HG03095 (cell line): ENCODE results near the gene EFHC2.

ENCODE experiments used
- ATAC-seq: cut with Tn5 transposase; IDR thresholded peaks from one replicate; pipeline ENCODE4 v1.9.1; 2021; ENCODE audit warnings: moderate library complexity; ENCODE audit not compliant: unreplicated experiment

EFHC2 gene, protein sequence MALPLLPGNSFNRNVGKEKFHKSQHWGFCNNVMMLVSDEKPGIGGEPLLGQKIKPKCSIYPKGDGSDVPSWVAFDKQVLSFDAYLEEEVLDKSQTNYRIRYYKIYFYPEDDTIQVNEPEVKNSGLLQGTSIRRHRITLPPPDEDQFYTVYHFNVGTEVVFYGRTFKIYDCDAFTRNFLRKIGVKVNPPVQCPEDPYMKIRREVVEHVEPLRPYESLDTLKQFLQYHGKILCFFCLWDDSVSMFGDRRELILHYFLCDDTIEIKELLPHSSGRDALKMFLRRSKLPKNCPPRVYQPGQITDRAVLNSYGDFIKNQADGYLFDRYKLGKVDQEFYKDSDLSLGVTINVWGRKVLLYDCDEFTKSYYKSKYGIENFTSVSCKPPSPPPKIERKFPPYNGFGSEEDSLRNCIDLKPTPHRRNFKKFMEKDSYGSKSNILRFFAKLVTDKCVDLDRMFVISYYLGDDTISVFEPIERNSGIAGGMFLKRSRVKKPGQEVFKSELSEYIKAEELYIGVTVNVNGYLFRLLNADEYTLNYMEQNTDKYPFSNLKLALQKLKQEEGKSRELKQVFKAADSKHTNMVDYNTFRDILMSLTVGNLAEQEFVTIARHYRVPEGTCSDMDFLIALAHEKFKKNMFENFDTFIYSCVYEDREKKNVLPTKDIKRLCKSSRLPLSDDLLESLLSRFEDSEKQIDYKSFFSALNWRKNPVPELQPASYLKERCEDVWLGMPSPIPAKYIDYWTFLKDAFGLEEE

DNA sequence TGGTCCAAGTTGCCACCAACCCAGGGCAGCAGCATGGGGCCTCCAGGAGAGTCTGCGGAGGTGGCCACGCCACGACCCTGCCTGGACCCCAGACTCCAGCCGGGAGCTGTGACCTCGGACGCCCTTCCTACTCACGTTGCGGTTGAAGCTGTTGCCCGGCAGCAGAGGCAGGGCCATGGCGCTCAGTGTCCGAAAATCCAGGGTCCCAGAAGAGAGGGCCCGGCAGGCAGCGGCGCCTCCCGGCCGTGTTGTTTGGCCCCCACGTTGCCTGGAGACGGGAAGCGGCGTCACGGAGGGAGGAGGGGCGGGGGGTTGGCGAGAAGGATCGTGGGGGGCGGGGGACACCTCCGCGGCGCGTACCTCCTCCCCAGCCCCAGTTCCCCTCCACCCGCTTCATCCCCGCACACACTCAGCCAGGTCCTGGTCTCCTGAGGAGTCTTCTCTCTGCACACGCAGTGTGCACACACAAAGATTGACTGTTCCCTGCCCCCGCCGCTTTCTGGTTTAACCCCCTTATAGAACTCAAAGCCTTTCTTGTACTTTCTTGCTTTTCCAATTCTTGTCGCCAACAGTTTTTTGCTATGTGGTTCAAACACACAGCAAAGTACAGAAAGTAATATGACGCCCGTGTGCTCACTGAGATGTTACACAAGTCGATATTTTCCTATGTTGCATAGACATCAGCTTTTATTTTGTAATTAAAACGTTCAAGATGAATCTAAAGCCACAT, at the start of gene EFHC2:
Gene EFHC2 (minus strand): TSS at position 261 of the 730 bp plus-strand sequence. CDS start 84 bp downstream, at position 177.
- no peak for ATAC-seq

DNA sequence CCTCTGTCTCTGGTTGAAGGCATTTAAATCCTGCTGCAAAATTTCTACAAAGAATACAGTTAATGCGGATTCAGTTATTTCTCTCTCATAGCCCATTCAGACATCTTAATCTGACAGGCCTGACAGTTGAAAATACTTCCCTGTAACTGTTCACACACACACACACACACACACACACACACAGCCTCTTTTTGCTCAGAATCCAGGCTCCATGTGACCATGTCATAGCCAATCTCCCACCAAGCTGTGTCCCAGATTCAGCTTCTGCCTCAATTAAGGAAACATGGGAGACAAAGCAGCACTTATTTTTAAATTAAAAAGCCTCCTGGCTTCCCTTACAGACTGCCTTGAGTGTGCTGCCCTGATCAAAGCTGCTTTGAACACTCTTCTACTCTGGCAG, 49.3 kb upstream of the EFHC2 start:
- no peak for ATAC-seq

DNA sequence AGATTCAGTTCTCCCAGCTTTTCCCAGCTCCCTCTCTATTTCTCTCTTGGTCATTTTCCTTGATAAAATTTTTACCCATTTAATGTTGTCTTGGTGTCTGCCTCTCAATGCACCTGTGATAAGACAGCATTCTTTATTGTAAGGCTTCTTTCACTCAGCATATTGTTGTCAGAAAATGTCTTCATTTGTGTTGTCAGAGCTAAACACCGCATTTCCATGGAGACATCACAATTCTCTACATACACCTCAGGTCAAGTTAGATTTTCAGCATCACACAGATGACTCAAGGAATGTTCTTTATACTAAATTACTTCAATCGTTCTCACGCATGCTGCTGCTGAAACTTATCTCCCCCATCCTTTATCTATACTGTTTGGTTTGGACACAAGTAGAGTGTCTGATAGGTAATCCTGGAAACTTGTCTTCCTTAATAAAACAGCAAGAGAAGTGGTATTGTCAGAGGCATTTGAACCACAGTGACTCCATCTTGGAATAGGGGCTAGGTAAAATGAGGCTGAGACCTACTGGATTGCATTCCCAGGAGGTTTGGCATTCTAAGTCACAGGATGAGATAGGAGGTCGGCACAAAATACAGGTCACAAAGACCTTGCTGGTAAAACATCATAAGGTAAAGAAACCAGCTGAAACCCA, 41.3 kb upstream of the EFHC2 start:
- ATAC-seq: no peak

DNA sequence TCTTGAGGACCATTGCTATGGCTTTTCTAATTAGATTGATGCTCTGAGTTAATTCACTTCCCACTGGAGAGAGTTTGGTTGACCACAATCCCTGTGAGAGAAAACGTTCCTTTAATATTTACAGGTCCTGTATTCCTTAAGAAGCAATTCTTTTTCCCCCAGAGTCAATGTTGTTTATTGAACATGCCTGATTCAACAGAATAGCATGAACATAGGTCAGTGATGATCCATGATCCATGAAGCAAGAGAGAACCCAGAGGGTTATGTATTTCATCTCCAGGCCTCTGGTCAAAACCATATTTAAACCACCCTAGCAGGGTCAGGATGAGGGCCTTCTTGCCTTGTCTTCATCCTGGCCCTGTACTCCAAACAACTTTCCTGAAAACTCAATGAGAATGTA, 39.4 kb upstream of the EFHC2 start:
- ATAC-seq: no peak

DNA sequence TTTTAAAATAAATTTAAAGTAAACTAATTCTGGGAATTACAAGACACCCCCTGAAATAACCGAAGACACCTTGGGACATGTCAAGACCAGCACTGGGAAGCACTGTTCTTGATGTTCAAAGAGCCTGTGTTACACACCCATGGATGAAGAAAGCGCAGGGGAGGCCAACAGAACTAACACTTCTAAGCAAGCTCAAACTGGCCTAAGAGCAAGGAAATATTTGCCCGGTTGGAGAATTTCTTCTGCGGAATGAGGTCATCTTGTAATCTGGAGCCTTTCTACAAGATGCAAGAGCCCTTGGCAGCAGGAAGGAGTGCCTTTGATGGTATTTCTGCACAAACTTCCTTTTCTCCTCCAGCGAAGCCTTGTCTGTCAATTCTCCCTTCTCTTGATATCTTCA, 9.3 kb upstream of the EFHC2 start:
- no peak for ATAC-seq

DNA sequence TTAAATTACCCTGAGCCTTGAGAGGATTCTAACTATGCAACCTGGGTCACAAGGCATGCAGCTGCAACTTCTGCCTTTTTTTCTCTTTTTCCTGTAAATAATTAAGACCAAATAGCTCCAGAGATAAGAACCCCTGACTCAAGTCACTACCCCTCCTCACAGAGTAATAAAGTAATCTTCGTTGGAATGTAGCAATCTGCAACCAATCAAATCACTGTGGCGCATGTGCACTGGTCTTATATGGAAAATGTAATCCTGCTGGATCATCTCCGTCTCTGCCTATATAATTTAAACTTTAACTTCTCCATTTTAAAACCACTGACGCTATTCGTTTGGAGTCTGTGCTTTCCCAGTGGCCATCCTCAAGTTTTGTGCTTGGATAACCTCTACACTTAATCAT, 6.1 kb upstream of the EFHC2 start:
- ATAC-seq: no peak

DNA sequence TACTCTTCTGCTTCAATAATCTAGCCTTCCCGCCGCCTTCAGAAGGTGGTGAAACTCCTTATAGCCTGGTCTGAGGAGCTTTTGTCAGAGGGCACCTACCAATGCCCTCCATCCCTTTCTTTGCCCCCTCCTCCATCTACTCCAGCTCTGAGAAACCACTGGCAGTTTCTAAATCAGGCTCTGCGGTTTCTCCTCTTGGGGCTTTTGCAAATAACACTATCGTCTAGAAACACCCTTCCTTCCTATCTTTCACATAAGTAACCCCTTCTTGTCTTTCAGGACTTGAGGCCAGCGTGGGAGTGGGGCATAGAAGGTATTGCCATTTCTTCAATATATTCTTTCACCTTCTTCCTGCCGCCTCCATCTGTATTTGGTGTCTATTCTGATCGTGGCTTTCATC, 1.2 kb upstream of the EFHC2 start:
- no peak for ATAC-seq

DNA sequence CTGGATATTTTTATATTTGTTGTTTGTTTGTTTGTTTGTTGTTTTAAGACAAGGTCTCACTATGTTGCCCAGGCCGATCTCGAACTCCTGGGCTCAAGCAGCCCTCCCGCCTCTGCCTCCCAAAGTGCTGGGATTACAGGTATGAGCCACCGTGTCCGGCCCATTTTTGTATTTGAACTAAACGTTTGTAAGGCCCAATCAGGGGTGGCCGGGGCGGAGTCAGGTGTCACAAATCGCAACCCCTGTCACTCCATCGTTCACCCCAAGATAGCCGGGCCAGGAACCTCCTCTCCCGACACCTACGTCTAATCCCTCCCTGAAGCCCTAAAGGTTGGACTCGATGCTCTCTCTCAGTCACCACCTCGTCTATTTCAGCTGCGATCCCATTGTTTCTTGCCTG, 722 bp upstream of the EFHC2 start:
- ATAC-seq: no peak

DNA sequence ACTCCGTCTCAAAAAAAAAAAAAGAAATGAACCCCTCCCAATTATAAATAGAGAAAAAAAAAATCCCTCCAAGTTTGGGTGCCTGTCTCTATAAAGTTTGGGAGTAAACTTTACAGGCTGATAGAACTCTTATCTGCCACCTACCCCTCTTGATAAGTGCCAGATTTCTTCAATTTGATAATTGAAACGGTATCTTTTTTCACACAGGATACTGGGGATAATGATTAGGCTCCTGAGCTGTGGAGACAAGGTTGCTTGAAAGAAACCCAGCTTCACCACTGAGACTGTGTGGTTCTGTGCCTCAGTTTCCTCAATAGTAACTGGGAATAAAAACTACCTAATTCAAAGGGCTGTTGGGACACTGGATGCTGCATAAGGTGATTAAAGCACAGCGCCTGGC, 606 bp downstream of the EFHC2 start:
- ATAC-seq: no peak

DNA sequence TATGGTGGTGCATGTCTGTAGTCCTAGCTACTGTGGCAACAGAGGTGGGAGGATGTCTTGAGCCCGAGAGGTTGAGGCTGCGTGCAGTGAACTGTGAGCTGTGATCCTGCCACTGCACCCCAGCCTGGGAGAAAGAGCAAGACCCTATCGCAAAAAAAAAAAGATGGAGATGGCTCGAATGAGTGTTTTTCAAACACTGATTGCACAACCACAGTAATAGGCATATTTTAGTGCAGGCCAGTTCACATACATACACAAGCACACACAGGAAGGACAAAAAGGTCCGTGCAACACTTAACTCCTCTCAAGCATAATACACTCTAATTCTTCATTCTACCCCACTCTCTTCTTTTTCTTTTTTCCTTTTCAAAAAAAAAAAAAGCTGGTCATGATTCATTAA, 5.1 kb downstream of the EFHC2 start:
- ATAC-seq: no peak

DNA sequence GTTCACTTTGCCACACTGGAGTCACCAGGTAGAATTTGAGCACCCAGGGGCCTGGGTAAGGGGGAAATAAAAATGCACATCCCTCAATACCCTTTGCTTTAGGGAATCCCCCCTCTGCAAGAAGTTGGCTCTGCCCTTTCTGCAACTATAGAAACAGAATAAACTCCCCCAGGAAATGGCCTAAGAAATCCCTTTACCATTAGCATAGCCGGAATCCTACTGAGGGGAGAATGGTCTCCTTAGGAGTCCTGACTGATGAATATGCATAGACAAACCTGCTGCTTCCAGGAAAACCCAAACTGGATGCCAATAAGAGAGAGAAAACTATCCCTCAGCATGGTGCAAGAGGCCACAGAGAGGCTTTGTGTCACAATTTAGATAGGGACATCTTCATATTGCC, 11.0 kb downstream of the EFHC2 start:
- no peak for ATAC-seq

DNA sequence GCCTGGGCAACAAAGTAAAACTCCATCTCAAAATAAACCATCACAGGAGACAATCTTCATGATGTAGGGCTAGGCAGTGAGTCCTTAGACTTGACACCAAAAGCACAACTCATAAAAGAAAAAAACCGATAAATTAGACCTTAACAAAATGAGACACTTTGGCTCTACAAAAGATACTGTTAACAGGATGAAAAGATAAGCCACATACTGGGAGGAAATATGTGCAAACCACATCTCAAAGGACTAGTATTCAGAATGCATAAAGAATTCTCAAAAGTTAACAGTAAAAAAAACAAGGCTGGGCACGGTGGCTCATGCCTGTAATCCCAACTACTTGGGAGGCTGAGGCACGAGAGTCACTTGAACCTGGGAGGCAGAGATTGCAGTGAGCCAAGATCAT, 13.2 kb downstream of the EFHC2 start:
- ATAC-seq: no peak

DNA sequence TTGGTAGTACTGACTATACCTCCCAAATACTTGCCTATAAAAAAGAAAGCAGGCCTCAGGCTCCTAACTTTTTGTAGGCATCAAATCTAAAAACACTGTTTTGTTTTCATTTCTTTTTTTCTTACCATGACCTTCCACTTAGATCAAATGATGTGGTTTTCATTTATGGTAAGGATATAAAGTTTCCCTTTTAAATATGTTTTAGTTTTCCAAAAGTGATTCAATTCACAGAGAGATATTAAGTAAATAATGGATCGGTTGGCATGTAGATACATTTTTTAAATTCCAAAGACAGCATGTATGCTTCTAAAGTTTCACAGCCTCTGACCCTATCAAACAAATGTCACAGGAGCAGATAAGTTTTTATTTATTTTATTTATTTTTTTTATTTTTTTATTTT, 23.9 kb downstream of the EFHC2 start:
- no peak for ATAC-seq

DNA sequence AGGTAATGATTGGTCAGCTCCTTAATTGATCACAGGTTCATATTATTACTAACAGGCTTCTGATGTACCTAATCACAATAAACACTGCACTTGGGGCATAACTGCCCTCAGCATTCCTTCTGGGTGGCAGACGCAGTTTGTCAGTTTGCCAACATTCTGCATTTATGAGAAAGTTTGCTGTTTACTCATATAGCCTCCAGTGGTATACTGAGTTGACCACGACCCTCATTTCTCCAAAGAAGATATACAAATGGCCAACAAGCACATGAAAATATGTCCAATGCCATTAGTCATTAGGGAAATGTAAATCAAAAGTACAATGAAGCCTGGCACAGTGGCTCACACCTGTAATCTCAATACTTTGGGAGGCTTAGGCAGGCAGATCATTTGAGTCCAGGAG, 26.3 kb downstream of the EFHC2 start:
- no peak for ATAC-seq

DNA sequence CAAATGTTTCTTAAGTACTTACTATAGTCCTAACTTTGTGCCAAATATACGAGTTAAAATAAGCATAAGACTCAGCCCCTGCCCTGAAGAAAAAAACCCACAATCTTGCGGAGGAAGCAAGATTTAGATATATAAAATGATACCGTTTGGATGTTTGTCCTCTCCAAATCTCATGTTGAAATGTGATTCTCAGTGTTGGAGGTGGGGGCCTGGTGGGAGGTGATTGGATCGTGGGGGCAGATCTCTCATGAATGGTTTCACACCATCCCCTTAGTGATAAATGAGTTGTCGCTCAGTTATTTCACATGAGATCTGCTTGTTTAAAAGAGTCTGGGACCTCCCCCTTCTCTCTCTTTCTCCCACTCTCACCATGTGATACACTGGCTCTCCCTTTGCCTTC, 28.7 kb downstream of the EFHC2 start:
- no peak for ATAC-seq

DNA sequence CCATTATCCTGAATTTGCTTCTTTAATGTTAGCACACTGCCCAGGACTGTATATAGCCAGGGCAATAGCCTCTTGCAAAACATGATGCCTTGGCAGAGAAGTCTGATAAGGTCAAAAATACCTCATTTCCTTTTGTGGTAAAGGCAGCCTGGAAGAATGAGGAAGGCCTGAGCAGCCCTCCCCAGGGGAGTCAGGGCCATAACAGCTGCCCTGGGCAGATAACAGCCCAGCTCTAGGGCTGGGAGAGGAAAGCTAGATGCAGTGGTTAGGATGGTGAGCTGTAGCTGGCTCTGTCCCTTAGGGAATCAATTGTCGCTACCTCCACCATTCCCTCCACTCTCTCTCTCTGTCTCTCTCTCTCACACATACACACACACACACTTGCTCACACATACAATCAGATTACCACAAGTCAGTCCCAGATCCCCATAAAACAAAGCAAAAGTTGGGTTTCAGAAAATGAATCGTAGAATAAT, 29.2 kb downstream of the EFHC2 start:
- no peak for ATAC-seq

DNA sequence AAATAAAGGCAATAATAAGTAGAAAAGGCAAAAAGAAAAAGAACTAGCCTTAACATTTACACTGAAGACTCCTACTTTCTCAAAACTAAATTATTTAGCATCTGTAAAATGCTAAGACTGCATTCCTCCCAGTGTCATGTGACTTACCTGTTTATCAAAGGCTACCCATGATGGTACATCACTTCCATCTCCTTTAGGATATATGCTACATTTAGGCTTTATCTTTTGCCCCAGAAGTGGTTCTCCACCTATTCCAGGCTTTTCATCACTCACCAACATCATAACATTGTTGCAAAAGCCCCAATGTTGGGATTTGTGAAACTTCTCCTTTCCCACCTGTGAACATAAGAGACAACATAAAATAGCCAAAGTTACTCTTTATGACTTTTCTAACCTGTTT, 31.1 kb downstream of the EFHC2 start:
- no peak for ATAC-seq

DNA sequence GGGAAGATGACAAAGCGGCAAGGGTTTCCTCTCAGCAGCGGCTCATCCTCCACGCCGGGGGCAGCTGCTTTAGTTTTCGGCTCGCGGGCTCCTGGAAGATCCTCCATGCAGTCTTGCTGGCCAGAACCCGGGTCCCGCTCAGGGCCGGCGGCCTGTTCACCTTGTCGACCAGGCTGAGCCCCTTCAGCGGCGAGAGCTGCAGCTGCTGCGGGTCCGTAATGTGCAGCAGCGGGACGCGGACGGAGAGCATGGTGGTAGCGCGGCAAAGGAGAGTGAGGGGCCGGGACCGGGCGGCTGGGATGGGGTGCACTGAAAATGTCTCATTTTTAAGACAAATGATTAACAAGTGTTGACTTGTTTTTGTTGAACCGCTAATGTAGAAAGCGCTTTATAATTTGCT, 33.2 kb downstream of the EFHC2 start:
- no peak for ATAC-seq

DNA sequence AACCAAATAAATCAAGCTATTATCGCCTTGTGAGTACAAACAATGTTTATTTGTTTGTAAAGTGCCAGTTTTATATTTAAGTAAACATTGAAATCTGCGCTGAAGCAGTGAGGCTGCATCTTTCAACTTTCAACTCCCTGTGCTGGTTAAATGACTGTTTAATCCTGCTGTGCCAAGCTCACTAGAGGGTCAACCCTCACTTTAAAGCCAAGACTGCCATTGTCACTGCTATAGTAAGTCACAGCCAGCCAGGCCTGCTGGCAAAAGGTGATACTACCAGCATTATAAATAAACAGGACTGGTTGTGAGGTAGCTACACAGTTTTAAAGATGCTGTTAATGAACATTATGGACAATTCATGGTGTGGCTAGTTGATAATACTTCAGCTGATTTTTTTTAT, 34.6 kb downstream of the EFHC2 start:
- ATAC-seq: no peak

DNA sequence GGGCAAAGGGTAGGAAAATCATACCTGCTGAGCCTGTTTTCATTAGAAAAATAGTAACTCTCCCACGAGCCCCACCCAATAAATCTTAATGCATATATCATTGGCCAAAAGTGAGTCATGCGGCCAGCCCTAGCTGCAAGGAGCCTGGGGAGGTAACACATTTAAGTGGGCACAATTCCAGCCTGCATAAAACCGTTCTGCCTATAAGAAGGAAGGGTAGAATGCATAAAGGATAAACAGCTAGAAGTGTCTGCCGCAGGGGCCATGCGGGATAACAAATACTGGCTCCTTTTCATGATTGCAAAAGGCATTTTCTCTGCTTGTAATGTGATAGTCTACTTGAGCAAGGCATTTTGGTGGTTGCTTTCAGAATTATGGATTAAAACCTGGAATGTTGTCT, 37.1 kb downstream of the EFHC2 start:
- no peak for ATAC-seq

DNA sequence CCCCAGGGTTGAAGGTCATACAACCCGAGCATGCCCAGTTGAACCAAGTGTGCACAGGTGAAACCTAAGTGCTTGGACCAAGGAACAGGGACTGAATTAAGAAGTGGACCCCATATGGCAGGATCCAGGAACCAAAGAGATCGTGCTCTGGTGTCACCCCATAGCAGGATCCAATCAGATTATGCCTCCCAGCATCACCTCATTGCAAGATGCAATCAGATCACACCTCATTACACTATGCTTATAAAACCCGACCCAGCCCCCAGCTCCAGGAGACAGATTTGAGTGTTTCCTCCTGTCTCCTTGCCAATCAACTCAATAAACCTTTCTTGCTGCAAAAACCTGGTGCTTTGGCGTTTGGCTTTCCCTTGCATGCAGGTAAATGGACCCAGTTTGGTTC, 37.6 kb downstream of the EFHC2 start:
- ATAC-seq: no peak
